H1 (cell line): Measurements from ENCODE around the gene ATP2A3.

Experiments
- CTCF ChIP-seq, 3 experiments: IDR thresholded peaks; 1 replicate in 2 of 3; 2 replicates in 1 of 3; pipeline versions ENCODE4 v1.5.1 to v1.6.1; 2011; ENCODE audit warnings: low read length in 3 of 3, mild to moderate bottlenecking in 3 of 3, inconsistent platforms in 2 of 3, low read depth in 1 of 3, moderate library complexity in 1 of 3; ENCODE audit not compliant: insufficient read depth in 1 of 3; ENCODE audit errors: control extremely low read depth in 1 of 3
- POLR2A ChIP-seq, 2 experiments: IDR thresholded peaks; 1 replicate in 1 of 2; 2 replicates in 1 of 2; pipeline ENCODE4 v1.6.1; 2011; ENCODE audit warnings: low read depth in 2 of 2, low read length in 2 of 2, mild to moderate bottlenecking in 2 of 2; ENCODE audit errors: control extremely low read depth in 1 of 2
- RFX5 ChIP-seq: IDR thresholded peaks from 2 replicates; pipeline ENCODE4 v1.6.1; 2011; ENCODE audit warnings: low read depth, low read length, improper control_type of control experiment, borderline replicate concordance
- TAF1 ChIP-seq: IDR thresholded peaks from 2 replicates; pipeline ENCODE4 v1.6.1; 2011; ENCODE audit warnings: mild to moderate bottlenecking, low read depth, low read length

GRCh38 chr17:3986270-3986938 lies 22.2 kb upstream of the ATP2A3 start:
- TF ChIP-seq CTCF (IDR thresholded peaks at IDR 0.05; ENCODE audit: control extremely low read depth in 1 of 3, insufficient read depth in 1 of 3, low read depth in 1 of 3, low read length in 3 of 3) (no peak), RFX5 (no peak), TAF1 (no peak), POLR2A (IDR thresholded peaks at IDR 0.05; ENCODE audit: control extremely low read depth in 1 of 2, low read depth in 2 of 2, low read length in 2 of 2) (no peak)
